ENCODE measurements around the gene VMP1.
"Not testable (repeated sequence)": the region's sequence is repeated elsewhere in the genome, so short reads cannot be mapped to it uniquely, and the experiment has no call there.

VMP1 gene

GRCh38 chr17:59783221-59784047 is 76.0 kb downstream of the VMP1 start:
- no peak overlapping the region for H3K4me3 ChIP-seq (ENCODE audit: low read depth, low read length)
- peak; percentile 69 for DNase-seq (ENCODE audit: low read depth)
- TF ChIP-seq, protein P1, sequence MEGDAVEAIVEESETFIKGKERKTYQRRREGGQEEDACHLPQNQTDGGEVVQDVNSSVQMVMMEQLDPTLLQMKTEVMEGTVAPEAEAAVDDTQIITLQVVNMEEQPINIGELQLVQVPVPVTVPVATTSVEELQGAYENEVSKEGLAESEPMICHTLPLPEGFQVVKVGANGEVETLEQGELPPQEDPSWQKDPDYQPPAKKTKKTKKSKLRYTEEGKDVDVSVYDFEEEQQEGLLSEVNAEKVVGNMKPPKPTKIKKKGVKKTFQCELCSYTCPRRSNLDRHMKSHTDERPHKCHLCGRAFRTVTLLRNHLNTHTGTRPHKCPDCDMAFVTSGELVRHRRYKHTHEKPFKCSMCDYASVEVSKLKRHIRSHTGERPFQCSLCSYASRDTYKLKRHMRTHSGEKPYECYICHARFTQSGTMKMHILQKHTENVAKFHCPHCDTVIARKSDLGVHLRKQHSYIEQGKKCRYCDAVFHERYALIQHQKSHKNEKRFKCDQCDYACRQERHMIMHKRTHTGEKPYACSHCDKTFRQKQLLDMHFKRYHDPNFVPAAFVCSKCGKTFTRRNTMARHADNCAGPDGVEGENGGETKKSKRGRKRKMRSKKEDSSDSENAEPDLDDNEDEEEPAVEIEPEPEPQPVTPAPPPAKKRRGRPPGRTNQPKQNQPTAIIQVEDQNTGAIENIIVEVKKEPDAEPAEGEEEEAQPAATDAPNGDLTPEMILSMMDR (conservative IDR thresholded peaks at IDR 0.05; ENCODE audit: low read depth, low read length): no peak

DNA sequence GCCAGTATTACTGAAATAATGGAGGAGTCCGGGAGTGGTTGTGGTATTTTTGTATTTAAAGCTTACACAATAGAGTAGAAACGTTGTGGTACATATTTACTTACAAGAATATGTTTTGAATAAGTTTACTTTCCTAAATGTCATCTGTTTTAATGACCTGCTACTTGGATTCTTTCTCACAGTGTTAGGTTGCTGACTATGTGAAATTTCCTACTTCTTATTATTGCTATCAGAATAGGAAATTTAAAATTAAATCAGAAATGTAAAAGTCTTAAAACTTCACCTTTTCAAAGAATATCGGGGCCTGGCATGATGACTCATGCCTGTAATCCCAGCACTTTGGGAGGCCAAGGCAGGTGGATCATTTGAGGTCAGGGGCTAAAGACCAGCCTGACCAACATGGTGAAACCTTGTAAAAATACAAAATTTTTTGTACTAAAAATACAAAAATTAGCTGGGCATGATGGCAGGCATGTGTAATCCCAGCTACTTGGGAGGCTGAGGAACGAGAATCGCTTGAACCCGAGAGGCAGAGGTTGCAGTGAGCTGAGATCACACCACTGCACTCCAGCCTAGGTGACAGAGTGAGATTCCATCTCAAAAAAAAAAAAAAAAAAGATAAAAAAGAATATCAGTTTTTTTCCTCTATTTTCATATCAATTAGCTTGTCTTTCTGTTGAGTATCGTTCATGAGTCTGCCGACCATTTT is 77.8 kb downstream of the VMP1 start:
- no peak overlapping the region for H3K4me3 ChIP-seq (ENCODE audit: low read depth, low read length)
- TF ChIP-seq, protein P1 (conservative IDR thresholded peaks at IDR 0.05; ENCODE audit: low read depth, low read length): no peak
- peak; percentile 48 for DNase-seq (ENCODE audit: low read depth)

- no peak overlapping the region for H3K4me3 ChIP-seq (ENCODE audit: low read depth, low read length)
- no peak for DNase-seq (ENCODE audit: low read depth)
- TF ChIP-seq, protein P1 (conservative IDR thresholded peaks at IDR 0.05; ENCODE audit: low read depth, low read length): peak; percentile 10
Observed at GRCh38 chr17:59786213-59786535, 78.7 kb downstream of the VMP1 start.

DNA sequence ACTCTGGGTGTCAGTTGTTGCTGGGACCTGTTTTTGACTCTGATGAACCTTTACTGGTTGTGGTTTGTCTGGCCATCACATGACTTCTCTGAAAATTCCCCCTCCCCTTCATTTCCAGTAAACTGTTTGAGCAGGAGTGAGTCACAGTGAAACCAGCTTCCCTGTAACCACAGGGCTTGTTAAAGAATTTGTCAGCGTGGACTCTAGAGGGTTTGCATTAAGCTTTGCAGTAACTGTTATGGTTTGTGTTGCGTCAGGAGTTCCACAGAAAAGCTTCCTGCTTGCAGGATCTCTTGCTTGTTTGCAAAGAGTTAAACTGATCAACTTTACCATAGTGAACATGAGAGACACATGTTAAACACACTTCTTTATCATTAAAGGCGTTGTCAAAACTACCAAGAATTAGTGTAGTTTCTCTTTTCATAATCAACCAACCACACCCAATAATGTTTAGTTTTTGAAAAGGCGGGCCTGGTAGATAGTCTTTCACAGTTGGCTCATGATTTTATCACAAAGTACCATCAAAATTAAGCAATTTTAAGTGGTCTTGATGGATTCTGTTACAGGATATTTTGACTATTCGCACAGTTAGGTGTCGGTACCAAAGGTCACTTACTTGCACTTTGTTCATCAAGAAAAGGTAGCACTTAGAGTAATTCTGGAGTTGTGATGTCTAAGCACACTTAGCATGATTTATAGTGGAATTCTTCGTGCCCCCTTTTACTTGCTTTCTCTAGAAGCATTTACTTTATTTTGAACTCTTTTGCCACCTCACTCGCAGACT is 79.3 kb downstream of the VMP1 start:
- H3K4me3 ChIP-seq (ENCODE audit: low read depth, low read length): no peak overlapping the region
- DNase-seq (ENCODE audit: low read depth): peak; percentile 100
- TF ChIP-seq, protein P1 (conservative IDR thresholded peaks at IDR 0.05; ENCODE audit: low read depth, low read length): no peak

GRCh38 chr17:59789849-59790248 is 82.4 kb downstream of the VMP1 start:
- not testable (repeated sequence) for DNase-seq (ENCODE audit: low read depth); H3K4me3 ChIP-seq (ENCODE audit: low read depth, low read length)

DNA sequence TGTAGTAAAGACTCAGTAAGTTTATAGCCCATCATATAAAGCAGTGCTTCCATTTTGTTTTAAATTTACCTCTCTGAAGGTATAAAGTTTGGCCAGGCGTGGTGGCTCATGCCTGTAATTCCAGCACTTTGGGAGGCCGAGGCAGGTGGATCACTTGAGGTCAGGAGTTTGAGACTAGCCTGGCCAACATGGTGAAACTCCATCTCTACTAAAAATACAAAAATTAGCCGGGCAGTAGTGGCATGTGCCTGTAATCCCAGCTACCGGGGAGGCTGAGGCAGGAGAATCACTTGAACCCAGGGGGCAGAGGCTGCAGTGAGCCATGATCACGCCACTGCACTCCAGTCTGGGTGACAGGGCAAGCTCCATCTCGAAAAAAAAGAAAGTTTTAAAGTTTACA is 83.0 kb downstream of the VMP1 start:
- H3K4me3 ChIP-seq (ENCODE audit: low read depth, low read length); DNase-seq (ENCODE audit: low read depth): not testable (repeated sequence)

DNA sequence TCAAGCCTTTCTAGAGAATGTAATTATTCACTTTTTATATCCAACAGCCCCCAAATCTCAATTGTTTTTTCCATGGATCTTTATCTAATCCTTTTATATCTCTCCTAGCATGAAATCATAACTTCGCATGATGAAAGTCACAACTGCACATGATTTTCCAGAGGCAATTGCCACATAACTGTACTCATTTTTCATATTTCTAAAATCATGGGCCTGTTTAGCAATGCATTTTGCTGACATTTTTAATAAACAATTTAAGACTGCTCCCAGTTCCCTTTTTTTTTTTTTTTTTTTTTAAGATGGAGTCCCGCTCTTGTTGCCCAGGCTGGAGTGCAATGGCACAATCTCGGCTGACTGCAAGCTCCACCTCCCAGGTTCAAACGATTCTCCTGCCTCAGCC is 83.5 kb downstream of the VMP1 start:
- TF ChIP-seq, protein P1 (conservative IDR thresholded peaks at IDR 0.05; ENCODE audit: low read depth, low read length): no peak
- H3K4me3 ChIP-seq (ENCODE audit: low read depth, low read length): no peak overlapping the region
- DNase-seq (ENCODE audit: low read depth): no peak
